DND-41 (cell line): ENCODE measurements around the gene FYB2.

Experiments used
- EZH2 ChIP-seq: IDR thresholded peaks from 3 replicates; pipeline ENCODE4 v1.6.1; 2012; ENCODE audit warnings: borderline replicate concordance, low read depth, mild to moderate bottlenecking, moderate library complexity, low read length, inconsistent platforms; ENCODE audit not compliant: severe bottlenecking
- TF ChIP-seq, protein P1 (sequence below): IDR thresholded peaks from 2 replicates; pipeline ENCODE4 v1.5.1; 2012; ENCODE audit warnings: borderline replicate concordance, low read length, moderate library complexity, mild to moderate bottlenecking; ENCODE audit not compliant: poor library complexity, severe bottlenecking; ENCODE audit errors: extremely low read depth

DNA sequence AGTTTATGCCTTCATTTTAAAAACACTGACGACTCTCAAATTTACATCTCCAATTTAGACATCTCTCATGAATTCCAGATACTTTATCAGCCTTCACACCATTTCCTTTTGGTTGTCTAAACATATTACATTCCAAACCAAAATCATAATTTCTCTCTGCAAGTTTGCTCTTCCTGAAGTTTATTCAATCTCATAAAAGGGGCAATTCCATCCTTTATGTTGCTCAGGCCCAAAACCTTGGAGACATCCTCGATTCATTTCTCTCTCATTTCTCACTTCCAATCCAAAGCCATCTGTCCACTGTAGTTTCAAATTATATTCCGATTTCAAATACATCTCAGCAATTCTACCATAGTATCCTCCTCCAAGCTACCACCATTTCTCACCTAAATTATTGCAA lies 74.0 kb downstream of the FYB2 start:
- TF ChIP-seq EZH2 = no peak
- TF ChIP-seq, protein P1, sequence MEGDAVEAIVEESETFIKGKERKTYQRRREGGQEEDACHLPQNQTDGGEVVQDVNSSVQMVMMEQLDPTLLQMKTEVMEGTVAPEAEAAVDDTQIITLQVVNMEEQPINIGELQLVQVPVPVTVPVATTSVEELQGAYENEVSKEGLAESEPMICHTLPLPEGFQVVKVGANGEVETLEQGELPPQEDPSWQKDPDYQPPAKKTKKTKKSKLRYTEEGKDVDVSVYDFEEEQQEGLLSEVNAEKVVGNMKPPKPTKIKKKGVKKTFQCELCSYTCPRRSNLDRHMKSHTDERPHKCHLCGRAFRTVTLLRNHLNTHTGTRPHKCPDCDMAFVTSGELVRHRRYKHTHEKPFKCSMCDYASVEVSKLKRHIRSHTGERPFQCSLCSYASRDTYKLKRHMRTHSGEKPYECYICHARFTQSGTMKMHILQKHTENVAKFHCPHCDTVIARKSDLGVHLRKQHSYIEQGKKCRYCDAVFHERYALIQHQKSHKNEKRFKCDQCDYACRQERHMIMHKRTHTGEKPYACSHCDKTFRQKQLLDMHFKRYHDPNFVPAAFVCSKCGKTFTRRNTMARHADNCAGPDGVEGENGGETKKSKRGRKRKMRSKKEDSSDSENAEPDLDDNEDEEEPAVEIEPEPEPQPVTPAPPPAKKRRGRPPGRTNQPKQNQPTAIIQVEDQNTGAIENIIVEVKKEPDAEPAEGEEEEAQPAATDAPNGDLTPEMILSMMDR = no peak
